SH-SY5Y (cell line): ENCODE results near the gene KCNAB2.

Experiments
- GATA2 ChIP-seq: IDR thresholded peaks from 2 replicates; pipeline ENCODE4 v1.6.1; 2011; ENCODE audit warnings: mild to moderate bottlenecking, low read depth, low read length
- GATA3 ChIP-seq: IDR thresholded peaks from 2 replicates; pipeline ENCODE4 v1.6.1; 2011; ENCODE audit warnings: low read depth, mild to moderate bottlenecking, low read length, moderate library complexity

DNA sequence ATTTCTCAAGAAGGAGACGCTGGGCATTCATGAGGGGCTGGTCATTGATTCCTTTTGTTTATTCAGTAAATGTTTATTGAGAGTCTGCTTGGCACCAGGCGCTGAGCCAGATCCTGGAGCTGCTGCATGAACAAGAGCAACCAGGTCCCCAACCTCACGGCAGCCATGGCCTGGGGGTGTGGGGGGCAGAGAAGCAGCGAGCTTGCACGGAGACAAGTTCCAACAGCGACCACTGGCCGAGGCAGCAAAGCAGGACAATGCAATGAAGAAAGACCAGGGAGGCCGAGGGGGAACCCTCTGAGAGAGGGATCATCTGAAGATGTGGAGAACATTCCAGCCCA lies 7.5 kb downstream of the KCNAB2 start:
- no peak for TF ChIP-seq GATA2
- TF ChIP-seq GATA3 = no peak
